Activated naive CD4-positive, alpha-beta T cell treated with anti-CD3 and anti-CD28 coated beads, Interleukin-2, amount 10 ng/mL, durations not matched to agents 7 days and 5 days (primary cell): ENCODE data around the gene LARGE1.

Experiments used
- CTCF ChIA-PET: fragments of 350-600 bp; sonication (Branson Sonifier 250); formaldehyde crosslinking; loops from one replicate; lab custom pipeline; 2021; ENCODE audit warnings: antibody characterized with exemption; lab: Charles Lee
- DNase-seq: peaks from one replicate; pipeline ENCODE4 v3.0.0-alpha.2; 2020
- H3K27ac Mint-ChIP-seq: one replicate; pipeline ENCODE4 v1.8.0; 2021; ENCODE audit warnings: mild to moderate bottlenecking, moderate library complexity, mixed read lengths
- H3K27me3 Mint-ChIP-seq: one replicate; pipeline ENCODE4 v1.8.0; 2021; ENCODE audit warnings: mild to moderate bottlenecking, mixed read lengths
- H3K36me3 Mint-ChIP-seq: one replicate; pipeline ENCODE4 v1.8.0; 2021; ENCODE audit warnings: mixed read lengths
- H3K4me1 Mint-ChIP-seq: one replicate; pipeline ENCODE4 v1.8.0; 2021; ENCODE audit warnings: mixed read lengths
- H3K4me3 Mint-ChIP-seq: one replicate; pipeline ENCODE4 v1.8.0; 2021; ENCODE audit warnings: mild to moderate bottlenecking, moderate library complexity, mixed read lengths
- H3K9me3 Mint-ChIP-seq: one replicate; pipeline ENCODE4 v1.8.0; 2021; ENCODE audit warnings: mixed read lengths

LARGE1 gene

DNA sequence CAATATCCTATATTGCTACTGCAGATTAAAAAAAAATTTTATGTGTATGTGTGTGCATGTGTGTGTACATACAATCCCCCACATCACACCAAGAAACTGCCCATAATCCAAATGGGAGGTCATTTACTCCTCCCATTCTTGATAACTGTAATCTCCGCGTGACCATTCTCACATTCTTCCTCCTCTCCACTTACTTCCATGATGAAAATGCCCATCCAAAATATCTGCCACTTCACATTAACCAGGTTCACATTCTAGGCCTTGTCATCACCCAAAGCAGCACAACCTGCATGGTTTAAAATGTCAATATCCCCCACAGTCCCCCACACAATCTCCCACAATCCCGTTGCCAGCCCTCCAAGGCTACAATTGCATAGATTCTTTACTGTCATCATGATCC is 149.6 kb downstream of the LARGE1 start:
- H3K27me3 Mint-ChIP-seq: no peaks in the 10 kb centered on the region
- no peak overlapping the region for H3K4me3 Mint-ChIP-seq
- peaks cover 16% of the 10 kb centered on the region for H3K9me3 Mint-ChIP-seq
- DNase-seq: no peak
- no peaks in the 10 kb centered on the region for H3K4me1 Mint-ChIP-seq
- no peak overlapping the region for H3K27ac Mint-ChIP-seq
- no peaks in the 10 kb centered on the region for H3K36me3 Mint-ChIP-seq
- CTCF ChIA-PET: no interaction called here

DNA sequence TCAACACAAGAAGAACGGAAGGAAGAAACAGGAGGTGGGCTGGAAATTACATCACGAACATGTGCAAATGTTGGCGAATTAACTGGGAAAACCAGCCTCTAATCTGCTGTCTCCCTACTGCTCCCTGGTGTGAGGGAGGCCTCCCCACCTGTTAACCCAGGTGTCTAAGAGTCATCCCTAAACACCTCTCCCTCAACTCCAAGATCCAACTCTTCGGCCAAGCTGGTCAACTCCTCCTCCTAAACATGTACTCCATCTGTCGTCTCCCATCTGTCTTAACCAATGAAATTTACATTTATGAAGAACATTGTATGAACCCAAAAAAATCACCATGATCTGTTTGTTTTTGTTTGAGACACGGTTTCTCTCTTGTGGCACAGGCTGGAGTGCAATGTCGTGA is 154.2 kb downstream of the LARGE1 start:
- H3K27me3 Mint-ChIP-seq: no peaks in the 10 kb centered on the region
- no peak overlapping the region for H3K27ac Mint-ChIP-seq
- H3K36me3 Mint-ChIP-seq: no peaks in the 10 kb centered on the region
- H3K4me1 Mint-ChIP-seq: no peaks in the 10 kb centered on the region
- no peak for DNase-seq
- H3K4me3 Mint-ChIP-seq: no peak overlapping the region
- H3K9me3 Mint-ChIP-seq: peaks cover 25% of the 10 kb centered on the region
- CTCF ChIA-PET: no interaction called here

DNA sequence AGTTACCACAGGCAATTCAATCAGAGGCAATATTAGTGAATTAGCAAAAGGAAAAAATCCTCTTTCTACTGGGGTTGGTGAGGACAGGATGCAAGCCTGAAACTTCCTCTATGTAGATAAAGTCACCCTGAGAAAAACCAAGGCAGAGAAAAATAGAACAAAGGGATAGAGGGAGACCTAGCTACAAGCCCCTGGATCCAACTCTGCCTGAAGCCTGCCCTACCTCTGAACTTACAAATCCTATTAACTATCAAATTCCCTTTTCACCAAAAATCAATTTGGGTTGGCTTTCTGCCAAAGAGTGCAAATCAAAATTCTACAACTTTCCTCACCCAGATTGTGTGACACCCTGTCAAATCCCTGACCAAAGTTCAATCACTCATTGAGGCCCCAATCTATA is 161.3 kb downstream of the LARGE1 start:
- Mint-ChIP-seq H3K4me3 (no peak overlapping the region), H3K27ac (no peak overlapping the region), H3K27me3 (no peaks in the 10 kb centered on the region), H3K4me1 (no peaks in the 10 kb centered on the region), H3K9me3 (peaks cover 44% of the 10 kb centered on the region), H3K36me3 (no peaks in the 10 kb centered on the region)
- DNase-seq: no peak
- CTCF ChIA-PET: no interaction called here

DNA sequence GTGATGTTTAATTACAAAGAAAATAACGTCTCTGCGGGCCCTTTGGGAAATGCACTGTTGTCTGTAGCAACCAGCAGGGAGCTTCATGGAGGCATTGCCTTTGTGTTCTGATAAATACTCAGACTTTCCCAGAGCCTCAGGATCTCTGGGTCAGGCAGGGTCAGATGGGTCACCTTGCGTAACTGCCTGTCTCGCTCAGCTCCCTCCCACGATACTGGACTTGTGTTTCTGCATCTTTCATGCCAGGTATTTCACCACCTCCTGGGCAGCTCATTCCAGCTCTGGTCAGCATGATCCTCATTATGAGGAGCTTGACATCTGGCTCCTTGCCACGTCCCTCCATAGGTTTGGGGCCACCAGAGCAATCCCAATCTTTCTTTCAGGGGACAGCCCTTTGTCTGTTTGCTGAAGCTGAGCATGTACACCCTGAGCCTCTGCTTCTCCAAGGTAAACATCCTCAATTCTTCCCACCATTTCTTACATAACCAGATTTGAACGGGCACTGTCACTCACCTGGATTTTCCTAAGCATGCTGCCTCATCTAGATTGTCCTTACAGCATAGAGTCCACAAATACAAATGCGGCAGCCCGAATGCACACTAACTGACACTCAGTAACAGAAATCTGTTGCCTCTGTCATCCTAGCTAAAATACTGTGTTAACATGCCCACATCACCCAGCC is 162.3 kb downstream of the LARGE1 start:
- Mint-ChIP-seq H3K27ac (no peak overlapping the region), H3K36me3 (no peaks in the 10 kb centered on the region), H3K9me3 (peaks cover 42% of the 10 kb centered on the region), H3K4me3 (no peak overlapping the region), H3K27me3 (no peaks in the 10 kb centered on the region), H3K4me1 (no peaks in the 10 kb centered on the region)
- DNase-seq: no peak
- CTCF ChIA-PET: no interaction called here

DNA sequence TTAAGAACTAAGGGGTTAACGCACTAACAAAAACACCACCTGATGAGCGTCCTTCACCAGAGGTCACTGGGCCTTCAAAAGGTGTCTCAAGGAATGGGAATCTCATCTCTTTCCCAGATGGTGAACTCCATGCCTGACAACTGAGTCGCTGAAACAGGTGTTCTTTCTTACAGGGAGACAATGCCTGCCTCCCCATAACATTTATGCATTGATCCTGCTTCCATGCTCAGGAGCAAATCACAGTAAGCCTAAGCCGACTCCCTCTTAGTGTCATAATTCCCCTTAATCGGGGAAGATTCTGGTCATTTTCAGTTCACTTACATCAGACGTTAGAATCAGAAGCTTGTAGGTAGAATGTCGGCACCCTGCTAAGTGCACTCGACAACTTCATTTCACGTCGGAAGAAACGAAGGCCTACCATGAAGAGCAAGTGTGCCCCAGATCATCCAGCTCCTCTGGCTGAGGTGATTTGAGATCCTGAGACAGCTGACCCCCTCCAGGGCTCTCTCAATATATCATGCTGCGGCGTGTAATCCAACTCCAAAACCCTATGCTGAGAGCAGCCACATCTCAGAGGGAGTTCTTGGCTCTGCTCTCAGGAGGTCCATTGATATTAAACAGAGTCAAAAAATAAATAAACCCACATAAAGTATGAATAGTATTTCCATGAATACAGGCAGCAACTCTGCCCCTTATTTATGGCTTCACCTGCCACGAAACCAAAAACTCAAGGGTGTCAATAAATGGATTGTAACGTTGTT is 163.1 kb downstream of the LARGE1 start:
- H3K4me1 Mint-ChIP-seq: no peaks in the 10 kb centered on the region
- CTCF ChIA-PET: no interaction called here
- H3K9me3 Mint-ChIP-seq: peaks cover 41% of the 10 kb centered on the region
- DNase-seq: no peak
- H3K27ac Mint-ChIP-seq: no peak overlapping the region
- H3K4me3 Mint-ChIP-seq: no peak overlapping the region
- H3K27me3 Mint-ChIP-seq: no peaks in the 10 kb centered on the region
- H3K36me3 Mint-ChIP-seq: no peaks in the 10 kb centered on the region

DNA sequence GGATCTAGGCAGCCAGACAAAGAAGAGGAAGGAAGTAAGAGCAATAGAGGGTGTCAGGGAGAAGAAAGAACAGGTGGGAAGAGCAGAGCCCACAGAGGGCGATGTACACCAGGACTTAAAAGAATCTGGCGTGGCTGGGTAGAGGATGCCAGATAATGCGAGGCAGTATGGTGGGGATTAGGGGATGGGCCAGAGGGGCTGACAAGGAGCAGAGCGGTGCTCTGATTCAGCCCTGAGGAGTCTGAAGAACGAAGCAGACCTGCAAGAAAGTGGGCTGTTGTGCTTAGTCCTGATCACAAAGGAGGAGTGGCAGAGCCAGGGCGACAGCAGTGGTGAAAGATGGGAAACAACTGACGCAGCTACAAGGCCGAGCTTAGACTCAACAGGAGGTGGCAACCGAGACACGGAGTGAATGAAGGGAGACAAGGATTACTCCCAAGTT is 163.7 kb downstream of the LARGE1 start:
- H3K9me3 Mint-ChIP-seq: peaks cover 42% of the 10 kb centered on the region
- no peaks in the 10 kb centered on the region for H3K4me1 Mint-ChIP-seq
- H3K4me3 Mint-ChIP-seq: no peak overlapping the region
- no peaks in the 10 kb centered on the region for H3K36me3 Mint-ChIP-seq
- CTCF ChIA-PET: no interaction called here
- DNase-seq: no peak
- no peaks in the 10 kb centered on the region for H3K27me3 Mint-ChIP-seq
- H3K27ac Mint-ChIP-seq: no peak overlapping the region

DNA sequence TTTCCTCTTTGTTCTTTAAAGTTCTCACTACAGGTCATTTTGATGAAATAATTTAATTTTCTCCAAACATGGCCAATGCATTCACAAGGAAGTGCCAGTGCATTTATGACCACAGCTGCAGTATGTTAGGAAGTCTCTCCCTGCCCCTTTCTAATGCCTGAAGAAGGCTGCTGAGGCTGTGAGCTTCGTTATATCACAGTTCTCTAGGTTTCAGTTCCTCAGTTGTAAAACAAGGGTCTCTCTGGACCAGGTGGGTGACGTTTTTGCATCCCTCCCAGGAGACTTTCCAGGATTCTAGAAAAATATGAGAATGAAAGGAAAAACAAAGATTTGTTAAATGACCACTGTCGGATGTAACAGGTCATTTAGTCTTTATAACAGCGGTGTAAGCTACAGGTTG is 171.6 kb downstream of the LARGE1 start:
- DNase-seq: no peak
- Mint-ChIP-seq H3K36me3 (no peaks in the 10 kb centered on the region), H3K27me3 (no peaks in the 10 kb centered on the region), H3K4me1 (no peaks in the 10 kb centered on the region), H3K27ac (no peak overlapping the region), H3K9me3 (peaks cover 29% of the 10 kb centered on the region), H3K4me3 (no peak overlapping the region)
- CTCF ChIA-PET: no interaction called here

DNA sequence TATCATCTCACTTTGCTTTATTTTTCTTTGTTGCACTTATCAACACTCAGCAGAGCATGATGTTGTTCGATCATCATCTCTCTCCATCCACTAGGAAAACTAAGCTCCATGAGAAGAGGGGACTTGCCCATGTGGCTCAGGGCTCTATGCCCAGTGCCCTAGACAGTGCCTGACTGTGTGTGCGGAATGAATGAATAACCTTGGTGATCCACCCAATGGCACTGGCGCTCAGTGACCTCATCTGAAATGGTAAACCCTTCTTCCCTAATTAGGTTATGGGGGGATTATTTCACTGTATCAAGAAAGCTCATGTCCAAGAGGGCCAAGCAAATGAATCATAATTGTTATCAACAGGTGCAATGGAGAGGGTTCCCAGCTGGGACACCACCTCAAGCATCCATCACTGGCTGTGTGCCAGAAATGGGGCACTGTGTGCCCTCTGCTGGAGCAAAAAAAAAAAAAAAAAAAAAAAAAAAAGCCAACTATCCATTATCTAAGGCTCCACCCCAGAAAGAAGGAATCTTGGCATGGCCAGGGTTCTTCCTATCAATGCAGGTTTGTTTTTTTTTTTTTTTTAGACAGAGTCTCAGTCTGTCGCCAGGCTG is 172.6 kb downstream of the LARGE1 start:
- Mint-ChIP-seq H3K4me1 (no peaks in the 10 kb centered on the region), H3K27me3 (no peaks in the 10 kb centered on the region), H3K4me3 (no peak overlapping the region), H3K36me3 (no peaks in the 10 kb centered on the region), H3K9me3 (peaks cover 31% of the 10 kb centered on the region), H3K27ac (no peak overlapping the region)
- CTCF ChIA-PET: no interaction called here
- DNase-seq: no peak

DNA sequence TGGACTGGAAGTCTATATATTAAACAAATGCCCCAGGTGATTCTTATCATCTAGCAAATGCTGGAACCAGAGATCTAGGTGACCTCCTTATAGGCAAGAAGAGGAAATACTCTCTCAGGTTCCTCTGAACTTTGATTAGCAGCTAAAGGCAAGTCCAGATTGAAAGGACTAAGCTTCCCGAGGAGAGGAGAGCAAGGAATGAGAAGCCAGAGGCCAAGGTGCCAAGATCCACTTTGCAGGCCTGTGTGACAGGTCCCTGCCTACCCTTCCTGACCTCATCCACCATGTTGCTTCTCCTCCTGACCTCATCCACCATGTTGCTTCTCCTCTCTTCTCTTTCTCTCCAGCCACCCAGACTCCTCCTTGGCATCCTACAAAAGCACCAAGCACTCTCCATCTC is 173.2 kb downstream of the LARGE1 start:
- Mint-ChIP-seq H3K4me3 (no peak overlapping the region), H3K36me3 (no peaks in the 10 kb centered on the region), H3K27ac (no peak overlapping the region), H3K9me3 (peaks cover 27% of the 10 kb centered on the region), H3K4me1 (no peaks in the 10 kb centered on the region), H3K27me3 (no peaks in the 10 kb centered on the region)
- CTCF ChIA-PET: no interaction called here
- DNase-seq: no peak

DNA sequence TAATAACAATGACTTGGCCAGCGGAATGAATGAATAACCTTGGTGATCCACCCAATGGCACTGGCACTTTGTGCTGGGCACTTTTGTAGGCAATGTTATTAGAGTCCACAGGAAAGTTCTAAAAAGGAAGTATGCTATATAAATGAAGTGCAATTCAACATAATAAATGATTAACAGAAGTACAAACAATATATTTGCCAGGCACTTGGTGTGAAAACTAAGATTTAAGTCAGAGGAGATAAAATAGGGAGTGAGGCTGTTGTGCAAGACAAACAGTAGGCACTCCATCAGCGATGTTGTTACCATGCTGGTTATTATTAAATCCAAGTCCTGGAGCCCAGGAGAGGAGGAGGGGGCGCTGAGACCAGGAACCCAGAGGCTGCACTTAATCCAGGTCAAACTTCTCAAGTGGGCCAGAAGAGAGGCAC is 173.8 kb downstream of the LARGE1 start:
- no peak overlapping the region for H3K4me3 Mint-ChIP-seq
- no peaks in the 10 kb centered on the region for H3K4me1 Mint-ChIP-seq
- H3K27ac Mint-ChIP-seq: no peak overlapping the region
- H3K9me3 Mint-ChIP-seq: peaks cover 25% of the 10 kb centered on the region
- no peak for DNase-seq
- CTCF ChIA-PET: no interaction called here
- H3K36me3 Mint-ChIP-seq: no peaks in the 10 kb centered on the region
- no peaks in the 10 kb centered on the region for H3K27me3 Mint-ChIP-seq

DNA sequence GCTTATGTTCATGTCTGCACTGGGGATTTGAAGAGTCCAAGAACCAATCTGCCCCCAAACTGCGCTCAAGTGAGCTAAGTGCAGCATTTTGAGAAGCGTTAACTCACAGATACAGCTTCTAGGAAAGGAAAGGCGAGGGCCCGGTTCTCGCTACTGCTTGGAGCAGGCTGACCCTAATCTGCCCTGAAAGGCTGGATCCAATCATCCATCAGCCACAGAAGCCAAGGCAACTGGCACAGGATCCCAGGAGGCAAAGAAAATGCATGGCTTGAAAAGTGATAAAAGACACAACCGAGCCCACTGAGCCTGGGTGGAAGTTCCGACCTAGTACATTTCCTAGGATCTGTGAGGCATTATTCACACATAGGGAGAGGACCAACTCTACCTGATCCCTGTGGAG is 174.8 kb downstream of the LARGE1 start:
- no peak overlapping the region for H3K27ac Mint-ChIP-seq
- no peaks in the 10 kb centered on the region for H3K4me1 Mint-ChIP-seq
- H3K27me3 Mint-ChIP-seq: no peaks in the 10 kb centered on the region
- H3K36me3 Mint-ChIP-seq: no peaks in the 10 kb centered on the region
- CTCF ChIA-PET: no interaction called here
- H3K4me3 Mint-ChIP-seq: no peak overlapping the region
- no peak for DNase-seq
- H3K9me3 Mint-ChIP-seq: peaks cover 25% of the 10 kb centered on the region

DNA sequence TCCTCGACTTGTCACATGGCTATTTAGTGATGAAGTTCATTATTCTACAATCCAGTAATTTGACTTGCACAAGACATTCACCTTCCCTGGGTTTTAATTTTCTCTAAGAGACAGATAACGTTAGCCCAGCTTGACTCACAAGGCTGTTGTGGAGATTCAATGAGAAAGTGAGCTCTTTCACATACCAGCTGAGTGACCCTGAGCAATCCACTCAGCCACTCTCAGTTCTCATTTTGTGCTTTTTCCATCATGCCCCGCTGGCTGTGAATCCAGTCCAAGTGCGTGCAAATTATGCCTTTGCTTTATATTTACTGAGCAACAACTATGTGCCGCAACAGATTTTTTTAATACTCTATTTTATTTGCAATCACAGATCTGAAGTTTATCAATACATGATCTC is 176.5 kb downstream of the LARGE1 start:
- H3K27me3 Mint-ChIP-seq: no peaks in the 10 kb centered on the region
- CTCF ChIA-PET: no interaction called here
- H3K36me3 Mint-ChIP-seq: no peaks in the 10 kb centered on the region
- no peak overlapping the region for H3K4me3 Mint-ChIP-seq
- no peak for DNase-seq
- H3K9me3 Mint-ChIP-seq: peaks cover 28% of the 10 kb centered on the region
- H3K4me1 Mint-ChIP-seq: no peaks in the 10 kb centered on the region
- no peak overlapping the region for H3K27ac Mint-ChIP-seq

DNA sequence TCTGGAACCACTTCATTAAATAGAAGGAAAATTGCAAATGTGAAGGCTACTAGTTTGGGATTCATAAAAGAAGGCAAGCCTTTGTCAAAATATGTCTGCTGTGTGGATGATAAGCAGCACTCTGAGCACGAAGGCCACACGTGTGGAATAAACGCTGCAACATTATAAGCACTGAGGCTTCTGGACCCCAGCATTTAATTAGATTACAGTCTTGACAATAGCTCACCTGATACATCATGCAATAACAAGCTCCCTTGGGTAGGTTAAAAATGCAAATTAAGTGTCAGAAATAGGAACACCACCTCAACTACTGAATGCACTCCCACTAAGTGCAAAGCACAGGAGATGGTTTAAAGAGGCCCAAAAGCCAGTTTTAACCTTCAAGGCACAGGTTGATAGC is 179.3 kb downstream of the LARGE1 start:
- no peaks in the 10 kb centered on the region for H3K27me3 Mint-ChIP-seq
- no peaks in the 10 kb centered on the region for H3K4me1 Mint-ChIP-seq
- peaks cover 31% of the 10 kb centered on the region for H3K9me3 Mint-ChIP-seq
- H3K4me3 Mint-ChIP-seq: no peak overlapping the region
- H3K36me3 Mint-ChIP-seq: no peaks in the 10 kb centered on the region
- CTCF ChIA-PET: no interaction called here
- no peak for DNase-seq
- no peak overlapping the region for H3K27ac Mint-ChIP-seq

DNA sequence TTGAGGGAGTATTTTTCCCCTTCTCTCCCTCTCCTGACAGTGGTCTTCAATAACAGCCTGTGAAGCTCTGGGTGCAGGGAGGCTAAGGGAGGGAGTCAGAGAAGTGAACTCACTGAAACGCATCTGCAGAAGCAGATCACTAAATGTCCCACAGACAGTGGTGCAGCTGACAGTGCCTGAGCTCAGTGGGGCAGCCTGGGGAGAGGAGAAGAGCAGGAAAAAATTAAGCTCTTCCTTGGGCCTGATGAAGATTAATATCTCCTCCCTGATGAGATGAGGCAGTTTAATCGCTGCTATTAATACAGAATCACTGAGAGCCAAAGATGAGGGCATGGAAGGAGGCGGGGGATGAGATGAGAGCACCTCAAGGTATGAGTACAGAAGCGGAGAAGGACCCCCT is 180.8 kb downstream of the LARGE1 start:
- no peaks in the 10 kb centered on the region for H3K36me3 Mint-ChIP-seq
- H3K4me3 Mint-ChIP-seq: no peak overlapping the region
- peaks cover 28% of the 10 kb centered on the region for H3K9me3 Mint-ChIP-seq
- H3K27me3 Mint-ChIP-seq: no peaks in the 10 kb centered on the region
- no peak overlapping the region for H3K27ac Mint-ChIP-seq
- no peak for DNase-seq
- CTCF ChIA-PET: no interaction called here
- H3K4me1 Mint-ChIP-seq: no peaks in the 10 kb centered on the region

DNA sequence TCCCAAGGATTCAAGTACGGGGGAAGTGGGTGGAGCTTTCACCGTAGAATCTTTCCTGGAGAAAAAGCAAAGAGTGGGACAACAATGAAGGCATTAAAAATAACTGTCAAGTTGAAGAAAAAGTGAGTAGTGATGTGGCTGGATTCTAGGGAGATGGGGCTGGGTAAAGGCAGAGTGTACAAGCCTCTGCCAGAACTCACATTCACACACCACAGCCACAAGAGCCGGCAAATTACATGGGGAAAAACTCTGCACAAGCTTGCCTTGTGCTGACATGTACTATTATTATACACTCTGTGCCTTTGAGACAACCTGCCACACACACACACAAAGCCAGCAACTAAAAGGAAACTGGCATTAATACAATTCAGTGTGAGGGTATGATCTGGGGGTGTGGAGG is 182.6 kb downstream of the LARGE1 start:
- Mint-ChIP-seq H3K4me1 (no peaks in the 10 kb centered on the region), H3K4me3 (no peak overlapping the region), H3K36me3 (no peaks in the 10 kb centered on the region), H3K27me3 (no peaks in the 10 kb centered on the region), H3K9me3 (peaks cover 30% of the 10 kb centered on the region), H3K27ac (no peak overlapping the region)
- CTCF ChIA-PET: no interaction called here
- DNase-seq: no peak
